Neutrophil (primary cell): Measurements from ENCODE around the gene DUSP3.

ENCODE experiments used
- H3K27ac ChIP-seq: fragments of 200-600 bp; sonication (generic); 2 replicates; pipeline ENCODE4 v1.5.1; 2016; ENCODE audit warnings: mild to moderate bottlenecking, moderate library complexity
- H3K27me3 ChIP-seq: fragments of 200-600 bp; sonication (generic); 2 replicates; pipeline ENCODE4 v1.6.0; 2016; ENCODE audit warnings: mild to moderate bottlenecking
- H3K36me3 ChIP-seq: fragments of 200-600 bp; sonication (generic); 2 replicates; pipeline ENCODE4 v1.5.1; 2017
- H3K4me1 ChIP-seq, 2 experiments: fragments of 200-600 bp in 1 of 2; sonication (generic) in 1 of 2; 1 replicate in 1 of 2; 2 replicates in 1 of 2; pipeline versions ENCODE4 v1.5.1 to v1.6.1; 2013 to 2016; ENCODE audit warnings: low read depth in 1 of 2, low read length in 1 of 2, mild to moderate bottlenecking in 1 of 2, moderate library complexity in 1 of 2; ENCODE audit not compliant: control insufficient read depth in 1 of 2, insufficient read depth in 1 of 2
- H3K4me3 ChIP-seq, 2 experiments: fragments of 200-600 bp in 1 of 2; sonication (generic) in 1 of 2; 1 replicate in 1 of 2; 2 replicates in 1 of 2; pipeline ENCODE4 v1.5.1; 2013 to 2016; ENCODE audit warnings: low read depth in 1 of 2, low read length in 1 of 2, mild to moderate bottlenecking in 1 of 2, moderate library complexity in 1 of 2
- H3K9me3 ChIP-seq: fragments of 200-600 bp; sonication (generic); 2 replicates; pipeline ENCODE4 v1.5.1; 2016
- TF ChIP-seq, protein P1 (sequence below): fragments of 200-600 bp; sonication (generic); IDR thresholded peaks from 2 replicates; pipeline ENCODE4 v1.5.1; 2016; ENCODE audit warnings: antibody characterized with exemption

DUSP3 gene

DNA sequence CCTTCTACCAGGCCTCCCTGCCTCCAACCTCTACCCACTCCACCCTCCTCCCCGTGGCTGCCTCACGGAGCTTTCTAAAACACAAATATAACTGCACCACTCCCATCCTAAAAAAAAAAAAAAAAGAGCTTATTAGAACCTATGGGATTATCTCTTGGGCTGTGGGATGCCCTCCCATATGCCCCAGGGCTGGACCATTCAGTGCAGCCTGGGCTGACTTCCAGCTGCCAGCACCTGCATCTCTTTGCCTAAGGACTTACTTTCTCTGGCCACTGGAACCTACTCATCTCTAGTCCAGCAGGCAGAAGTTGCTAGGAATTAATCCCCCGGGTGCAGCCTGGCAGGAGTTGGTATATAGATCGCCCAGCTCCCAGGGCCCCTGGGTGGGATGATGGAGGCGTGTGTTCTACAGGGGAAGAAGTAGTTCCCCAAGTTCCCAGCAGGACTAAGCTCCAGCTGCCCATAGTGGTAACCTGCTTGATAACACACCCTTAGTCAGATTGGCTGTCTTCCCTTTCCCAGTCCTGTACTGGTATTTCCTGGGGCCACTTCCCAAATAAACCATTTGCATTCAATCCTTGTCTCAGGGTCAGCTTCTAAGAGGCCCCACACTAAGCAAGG is 43.9 kb upstream of the DUSP3 start:
- Histone ChIP-seq H3K27me3 (no peaks in the 10 kb centered on the region), H3K4me1 (no peaks in the 10 kb centered on the region), H3K9me3 (no peaks in the 10 kb centered on the region), H3K36me3 (no peaks in the 10 kb centered on the region), H3K4me3 (no peak overlapping the region), H3K27ac (no peak overlapping the region)
- TF ChIP-seq, protein P1, sequence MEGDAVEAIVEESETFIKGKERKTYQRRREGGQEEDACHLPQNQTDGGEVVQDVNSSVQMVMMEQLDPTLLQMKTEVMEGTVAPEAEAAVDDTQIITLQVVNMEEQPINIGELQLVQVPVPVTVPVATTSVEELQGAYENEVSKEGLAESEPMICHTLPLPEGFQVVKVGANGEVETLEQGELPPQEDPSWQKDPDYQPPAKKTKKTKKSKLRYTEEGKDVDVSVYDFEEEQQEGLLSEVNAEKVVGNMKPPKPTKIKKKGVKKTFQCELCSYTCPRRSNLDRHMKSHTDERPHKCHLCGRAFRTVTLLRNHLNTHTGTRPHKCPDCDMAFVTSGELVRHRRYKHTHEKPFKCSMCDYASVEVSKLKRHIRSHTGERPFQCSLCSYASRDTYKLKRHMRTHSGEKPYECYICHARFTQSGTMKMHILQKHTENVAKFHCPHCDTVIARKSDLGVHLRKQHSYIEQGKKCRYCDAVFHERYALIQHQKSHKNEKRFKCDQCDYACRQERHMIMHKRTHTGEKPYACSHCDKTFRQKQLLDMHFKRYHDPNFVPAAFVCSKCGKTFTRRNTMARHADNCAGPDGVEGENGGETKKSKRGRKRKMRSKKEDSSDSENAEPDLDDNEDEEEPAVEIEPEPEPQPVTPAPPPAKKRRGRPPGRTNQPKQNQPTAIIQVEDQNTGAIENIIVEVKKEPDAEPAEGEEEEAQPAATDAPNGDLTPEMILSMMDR, result no peak

DNA sequence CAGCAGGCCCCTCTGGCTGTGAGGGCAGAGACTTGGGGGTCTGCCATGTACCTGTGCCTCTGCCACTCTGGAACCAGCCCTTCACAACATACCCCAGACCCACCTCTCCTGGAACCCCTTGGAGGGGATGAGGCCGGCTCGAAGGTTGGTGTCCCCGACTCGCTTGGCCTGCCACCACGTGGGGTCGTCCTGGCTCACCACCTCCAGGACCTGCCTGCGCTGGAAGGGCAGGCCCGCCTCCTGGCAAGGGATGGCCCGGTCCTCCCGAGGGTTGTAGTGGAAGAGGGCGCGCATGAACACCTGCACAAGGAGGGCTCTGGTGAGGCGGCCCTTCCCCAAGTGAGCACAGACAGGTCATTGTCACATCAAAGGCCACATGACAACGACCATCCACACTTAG is 42.0 kb upstream of the DUSP3 start:
- Histone ChIP-seq H3K4me1 (no peaks in the 10 kb centered on the region), H3K4me3 (no peak overlapping the region), H3K27me3 (no peaks in the 10 kb centered on the region), H3K36me3 (no peaks in the 10 kb centered on the region), H3K27ac (no peak overlapping the region), H3K9me3 (no peaks in the 10 kb centered on the region)
- TF ChIP-seq, protein P1, result no peak

DNA sequence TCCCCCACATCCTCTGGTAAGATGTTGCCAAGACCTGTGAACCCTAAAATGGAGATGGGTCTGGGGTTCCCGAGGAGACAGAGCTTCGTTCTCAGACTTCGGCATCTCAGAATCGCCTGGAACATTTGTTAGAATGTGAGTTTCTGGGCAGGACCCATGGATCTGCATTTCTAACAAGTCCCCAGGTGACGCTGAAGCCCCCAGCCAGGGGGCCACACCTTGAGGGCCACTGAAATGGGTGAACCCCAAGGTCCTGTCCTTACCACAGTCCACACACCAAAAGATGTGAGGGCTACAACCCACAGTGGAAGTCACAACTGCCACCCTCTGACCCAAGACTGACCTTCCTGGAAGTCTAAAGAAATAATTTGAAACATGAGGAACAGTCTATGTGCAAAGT is 40.2 kb upstream of the DUSP3 start:
- Histone ChIP-seq H3K4me3 (no peak overlapping the region), H3K4me1 (no peaks in the 10 kb centered on the region), H3K9me3 (no peaks in the 10 kb centered on the region), H3K27ac (no peak overlapping the region), H3K27me3 (no peaks in the 10 kb centered on the region), H3K36me3 (no peaks in the 10 kb centered on the region)
- TF ChIP-seq, protein P1, result no peak

DNA sequence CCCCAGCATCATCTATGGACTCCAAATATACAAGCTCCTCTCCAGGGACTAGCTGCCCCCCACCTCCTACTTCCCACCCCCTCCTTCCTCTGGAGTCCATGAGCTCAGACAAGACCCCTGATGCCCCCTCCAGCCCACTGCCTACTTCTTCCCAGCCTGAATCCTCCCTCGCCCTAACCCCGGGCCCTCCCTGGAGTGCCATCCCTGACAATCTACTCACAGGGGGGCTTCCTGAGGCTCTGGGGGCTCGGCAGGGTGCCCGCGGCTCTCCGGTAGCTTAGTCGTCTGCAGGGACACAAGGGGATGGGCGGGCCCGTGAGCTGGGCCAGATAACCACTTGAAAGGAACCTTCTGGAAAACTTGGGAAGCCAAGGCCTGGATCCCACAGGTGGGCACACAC is 39.0 kb upstream of the DUSP3 start:
- Histone ChIP-seq H3K9me3 (no peaks in the 10 kb centered on the region), H3K27ac (no peak overlapping the region), H3K27me3 (no peaks in the 10 kb centered on the region), H3K36me3 (no peaks in the 10 kb centered on the region), H3K4me3 (no peak overlapping the region), H3K4me1 (no peaks in the 10 kb centered on the region)
- TF ChIP-seq, protein P1, result no peak

DNA sequence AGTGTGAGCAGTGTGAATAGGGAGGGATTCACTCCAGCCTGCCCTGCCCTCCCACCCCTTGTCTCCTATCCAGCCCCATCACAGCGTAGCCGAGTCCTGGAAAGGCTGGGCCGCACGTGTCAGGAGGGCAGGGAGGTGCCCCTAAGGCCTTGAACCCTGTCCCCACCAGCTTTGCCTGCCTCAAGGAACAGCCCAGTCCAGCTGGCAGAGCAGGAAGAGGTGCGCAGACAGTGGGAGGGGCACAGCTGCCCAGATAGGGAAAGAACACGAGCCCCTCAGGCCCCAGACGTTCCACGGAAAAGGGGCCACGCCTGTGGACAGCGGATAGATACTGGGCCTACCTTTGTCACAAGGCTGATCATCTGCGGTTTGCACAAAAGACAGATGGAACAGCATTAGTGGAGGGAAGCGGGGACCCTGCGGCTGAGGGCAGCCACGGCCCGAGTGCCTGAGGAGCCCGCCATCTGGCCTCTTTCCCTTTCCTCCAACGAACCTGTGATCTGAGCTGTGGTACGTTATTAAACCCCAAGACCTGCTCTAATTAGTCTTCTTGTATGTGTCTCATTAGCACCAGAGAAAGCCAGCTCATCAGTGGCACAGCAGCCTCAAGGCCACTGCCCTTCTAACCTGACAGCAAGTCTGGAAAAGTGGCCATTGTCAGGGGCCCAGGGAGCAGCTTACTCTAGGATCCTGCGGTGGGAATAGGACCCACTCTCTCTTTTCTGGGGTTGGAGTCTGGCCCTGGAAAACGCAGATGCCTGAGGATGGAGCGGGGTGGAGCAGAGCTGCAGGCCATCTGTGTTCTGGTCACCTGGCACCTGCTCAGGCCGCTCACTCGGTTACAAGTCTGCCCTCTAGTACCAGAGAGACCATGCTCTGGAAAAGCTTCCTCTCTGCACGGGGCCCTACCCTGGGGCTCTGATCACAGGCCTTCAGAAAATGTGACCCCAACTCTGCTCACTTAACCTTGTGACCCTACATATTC is 37.9 kb upstream of the DUSP3 start:
- Histone ChIP-seq H3K36me3 (no peaks in the 10 kb centered on the region), H3K27ac (no peak overlapping the region), H3K4me3 (no peak overlapping the region), H3K9me3 (no peaks in the 10 kb centered on the region), H3K4me1 (no peaks in the 10 kb centered on the region), H3K27me3 (no peaks in the 10 kb centered on the region)
- TF ChIP-seq, protein P1, result no peak
